ENCODE measurements around the gene KCNQ5. TPM values are rescaled to one million over a fixed set of nuclear protein-coding genes. Genes with fewer than 3 reads are reported as not detected.

KCNQ5 gene
- polyA plus RNA-seq, 1 donor (not counting 4 experiments of a cell fraction or from before 2014, with no cell fraction given) = 3.4 TPM

- no peaks in the 10 kb centered on the region for H3K79me2 ChIP-seq (ENCODE audit: control insufficient read depth, insufficient read depth, low read length)
- dilution Hi-C loops (cut with MboI; ENCODE audit: extremely low pct_ligation_motif_present, low sequenced_read_pairs) = no loop called here
- H2AFZ ChIP-seq (ENCODE audit: control insufficient read depth, low read length) = no peak overlapping the region
- no peaks in the 10 kb centered on the region for H4K20me1 ChIP-seq (ENCODE audit: control insufficient read depth, extremely low read depth, insufficient read depth, low read length)
- H3K36me3 ChIP-seq (ENCODE audit: control insufficient read depth in 2 of 2, extremely low read depth in 1 of 2, insufficient read depth in 2 of 2, low read length in 2 of 2) = no peaks in the 10 kb centered on the region
- no peaks in the 10 kb centered on the region for H3K27me3 ChIP-seq (ENCODE audit: control insufficient read depth, extremely low read depth, insufficient read depth, low read length)
- FAIRE-seq (no peak), DNase-seq (ENCODE audit: low read depth, low spot score) (no peak)
- H3K4me2 ChIP-seq (ENCODE audit: control insufficient read depth, extremely low read depth, insufficient read depth, low read depth, low read length) = no peak overlapping the region
- no peak overlapping the region for H3K27ac ChIP-seq (ENCODE audit: control insufficient read depth, insufficient read depth, low read length)
- no peak overlapping the region for H3K4me3 ChIP-seq (ENCODE audit: control insufficient read depth in 2 of 3, extremely low read depth in 1 of 3, insufficient read depth in 2 of 3, low read depth in 1 of 3, low read length in 3 of 3)
- no peak overlapping the region for H3K9ac ChIP-seq (ENCODE audit: control insufficient read depth, extremely low read depth, insufficient read depth, low read length)
- TF ChIP-seq CTCF (optimal IDR thresholded peaks at IDR 0.05 in 1 of 3, IDR thresholded peaks at IDR 0.05 in 1 of 3, conservative IDR thresholded peaks at IDR 0.05 in 1 of 3; ENCODE audit: extremely low read depth in 1 of 3, insufficient read depth in 2 of 3, low read length in 3 of 3) = no peak
- no peak for TF ChIP-seq EZH2 (IDR thresholded peaks at IDR 0.05; ENCODE audit: low read length)
- no peaks in the 10 kb centered on the region for H3K9me1 ChIP-seq (ENCODE audit: control insufficient read depth, extremely low read depth, insufficient read depth, low read length)
- H3K4me1 ChIP-seq (ENCODE audit: control insufficient read depth, extremely low read depth, insufficient read depth, low read length) = peaks cover 21% of the 10 kb centered on the region
- H3K9me3 ChIP-seq (ENCODE audit: control insufficient read depth, low read depth, low read length) = no peaks in the 10 kb centered on the region
Observed at GRCh38 chr6:72864236-72864635, 242.4 kb downstream of the KCNQ5 start.

- dilution Hi-C loops (cut with MboI; ENCODE audit: extremely low pct_ligation_motif_present, low sequenced_read_pairs) = no loop called here
- TF ChIP-seq EZH2 (IDR thresholded peaks at IDR 0.05; ENCODE audit: low read length) (no peak), CTCF (optimal IDR thresholded peaks at IDR 0.05 in 1 of 3, IDR thresholded peaks at IDR 0.05 in 1 of 3, conservative IDR thresholded peaks at IDR 0.05 in 1 of 3; ENCODE audit: extremely low read depth in 1 of 3, insufficient read depth in 2 of 3, low read length in 3 of 3) (no peak)
- Histone ChIP-seq H3K27ac (ENCODE audit: control insufficient read depth, insufficient read depth, low read length) (no peak overlapping the region), H3K4me1 (ENCODE audit: control insufficient read depth, extremely low read depth, insufficient read depth, low read length) (peaks cover 21% of the 10 kb centered on the region), H2AFZ (ENCODE audit: control insufficient read depth, low read length) (no peak overlapping the region), H3K36me3 (ENCODE audit: control insufficient read depth in 2 of 2, extremely low read depth in 1 of 2, insufficient read depth in 2 of 2, low read length in 2 of 2) (no peaks in the 10 kb centered on the region), H3K79me2 (ENCODE audit: control insufficient read depth, insufficient read depth, low read length) (no peaks in the 10 kb centered on the region), H3K9me1 (ENCODE audit: control insufficient read depth, extremely low read depth, insufficient read depth, low read length) (no peaks in the 10 kb centered on the region), H4K20me1 (ENCODE audit: control insufficient read depth, extremely low read depth, insufficient read depth, low read length) (no peaks in the 10 kb centered on the region), H3K9me3 (ENCODE audit: control insufficient read depth, low read depth, low read length) (no peaks in the 10 kb centered on the region), H3K4me2 (ENCODE audit: control insufficient read depth, extremely low read depth, insufficient read depth, low read depth, low read length) (no peak overlapping the region), H3K9ac (ENCODE audit: control insufficient read depth, extremely low read depth, insufficient read depth, low read length) (no peak overlapping the region), H3K27me3 (ENCODE audit: control insufficient read depth, extremely low read depth, insufficient read depth, low read length) (no peaks in the 10 kb centered on the region), H3K4me3 (ENCODE audit: control insufficient read depth in 2 of 3, extremely low read depth in 1 of 3, insufficient read depth in 2 of 3, low read depth in 1 of 3, low read length in 3 of 3) (no peak overlapping the region)
- FAIRE-seq = no peak
- DNase-seq (ENCODE audit: low read depth, low spot score) = no peak
Observed at GRCh38 chr6:72864799-72865198, 242.9 kb downstream of the KCNQ5 start.

Data from keratinocyte (primary cell).